B cell (primary cell): ENCODE results near the gene RARB. TPM values are rescaled to one million over a fixed set of nuclear protein-coding genes. Genes with fewer than 3 reads are reported as not detected.

ENCODE experiments used
- ATAC-seq: fragments of 200-7000 bp; cut with Tn5 transposase; one replicate; pipeline ENCODE4 v1.10.0; 2021; ENCODE audit warnings: low read depth, mild to moderate bottlenecking, moderate number of reproducible peaks, moderate library complexity
- CTCF ChIA-PET: fragments of 350-600 bp; sonication (Branson Sonifier 250); formaldehyde crosslinking; loops from one replicate; lab custom pipeline; 2021; ENCODE audit warnings: antibody characterized with exemption, inconsistent platforms; lab: Charles Lee
- POLR2A ChIA-PET: fragments of 350-600 bp; sonication (Branson Sonifier 250); formaldehyde crosslinking; loops from one replicate; lab custom pipeline; 2021; ENCODE audit warnings: antibody characterized with exemption; lab: Charles Lee
- DNase-seq: peaks from one replicate; pipeline ENCODE4 v3.0.0; 2013
- H2AFZ ChIP-seq: 2 replicates; pipeline ENCODE4 v1.6.1; 2012; ENCODE audit warnings: mild to moderate bottlenecking, low read depth, low read length; ENCODE audit not compliant: insufficient read depth, poor library complexity, severe bottlenecking
- H3K27ac ChIP-seq, 2 donors: 1 replicate in 1 of 2; 2 replicates in 1 of 2; pipeline ENCODE4 v1.5.1; 2012 to 2013; ENCODE audit warnings: low read length in 2 of 2, mild to moderate bottlenecking in 2 of 2, moderate library complexity in 1 of 2
- H3K27me3 ChIP-seq, 4 experiments: fragments of 200-600 bp in 1 of 4; sonication (generic) in 1 of 4; replicated peaks in 1 of 4; 1 replicate in 2 of 4; 2 replicates in 2 of 4; pipeline versions ENCODE4 v1.6.1 to v1.7.0; 2013 to 2016; ENCODE audit warnings: low read length in 3 of 4, mild to moderate bottlenecking in 2 of 4, mixed read lengths in 1 of 4, moderate library complexity in 1 of 4; ENCODE audit not compliant: insufficient read depth in 4 of 4, control insufficient read depth in 3 of 4; ENCODE audit errors: control extremely low read depth in 1 of 4
- H3K36me3 ChIP-seq, 2 experiments: replicated peaks in 1 of 2; 1 replicate in 1 of 2; 2 replicates in 1 of 2; pipeline versions ENCODE4 v1.6.1 to v1.7.1; 2013; ENCODE audit warnings: low read length in 1 of 2; ENCODE audit not compliant: insufficient read depth in 2 of 2, control insufficient read depth in 1 of 2; ENCODE audit errors: control extremely low read depth in 1 of 2, extremely low read depth in 1 of 2
- H3K4me1 ChIP-seq, 2 donors: fragments of 200-600 bp in 1 of 2; sonication (generic) in 1 of 2; 1 replicate in 1 of 2; 2 replicates in 1 of 2; pipeline versions ENCODE4 v1.5.1 to v1.6.1; 2013 to 2017; ENCODE audit warnings: low read length in 2 of 2; ENCODE audit not compliant: control insufficient read depth in 2 of 2, insufficient read depth in 2 of 2
- H3K4me2 ChIP-seq: replicated peaks from 2 replicates; pipeline ENCODE3; 2012; ENCODE audit warnings: mild to moderate bottlenecking, low read depth, low read length; ENCODE audit not compliant: poor library complexity, severe bottlenecking
- H3K4me3 ChIP-seq, 5 experiments: fragments of 200-600 bp in 1 of 5; sonication (generic) in 1 of 5; 1 replicate in 3 of 5; 2 replicates in 2 of 5; pipeline versions ENCODE4 v1.5.1 to v1.7.0; 2011 to 2016; ENCODE audit warnings: low read length in 4 of 5, mild to moderate bottlenecking in 4 of 5, low read depth in 2 of 5, control low read depth in 1 of 5, moderate library complexity in 1 of 5; ENCODE audit not compliant: insufficient read depth in 1 of 5; ENCODE audit errors: control extremely low read depth in 1 of 5, extremely low read depth in 1 of 5
- H3K79me2 ChIP-seq: fragments of 200-600 bp; sonication (generic); one replicate; pipeline ENCODE4 v1.6.0; 2016; ENCODE audit warnings: low read length; ENCODE audit not compliant: control insufficient read depth, insufficient read depth
- H3K9ac ChIP-seq: fragments of 200-600 bp; sonication (generic); 2 replicates; pipeline ENCODE4 v1.6.1; 2017; ENCODE audit warnings: mild to moderate bottlenecking, low read length, moderate library complexity
- H3K9me3 ChIP-seq, 3 donors: one replicate each; pipeline versions ENCODE4 v1.6.1 to v1.7.1; 2013; ENCODE audit warnings: low read length in 2 of 3; ENCODE audit not compliant: control insufficient read depth in 2 of 3, insufficient read depth in 1 of 3; ENCODE audit errors: control extremely low read depth in 1 of 3
- H4K20me1 ChIP-seq: 2 replicates; pipeline ENCODE4 v1.6.0; 2012; ENCODE audit warnings: mild to moderate bottlenecking, low read length; ENCODE audit not compliant: insufficient read depth, control insufficient read depth, poor library complexity, severe bottlenecking
- H3K27ac Mint-ChIP-seq: one replicate; pipeline ENCODE4 v1.8.0; 2021; ENCODE audit warnings: mixed read lengths
- H3K27me3 Mint-ChIP-seq: one replicate; pipeline ENCODE4 v1.8.0; 2021; ENCODE audit warnings: mixed read lengths
- H3K4me1 Mint-ChIP-seq: one replicate; pipeline ENCODE4 v1.8.0; 2021; ENCODE audit warnings: mixed read lengths
- H3K4me3 Mint-ChIP-seq: one replicate; pipeline ENCODE4 v1.8.0; 2021; ENCODE audit warnings: mixed read lengths
- H3K9me3 Mint-ChIP-seq: one replicate; pipeline ENCODE4 v1.8.0; 2022; ENCODE audit warnings: mixed read lengths; ENCODE audit not compliant: insufficient read depth
- CTCF ChIP-seq: fragments of 200-600 bp; IDR thresholded peaks from one replicate; pipeline ENCODE4 v1.8.0; 2022; ENCODE audit warnings: antibody characterized with exemption, mild to moderate bottlenecking
- EZH2 ChIP-seq: IDR thresholded peaks from 2 replicates; pipeline ENCODE4 v1.6.1; 2012; ENCODE audit warnings: borderline replicate concordance, low read depth, mild to moderate bottlenecking, moderate library complexity, low read length; ENCODE audit not compliant: insufficient read depth, poor library complexity, severe bottlenecking
- WGBS: methylation state at CpG from one replicate; pipeline ENCODE4 v1.1.5; 2013; ENCODE audit warnings: missing lambda C conversion rate; ENCODE audit not compliant: insufficient coverage; 5-methylcytosine and 5-hydroxymethylcytosine counted together
- intact Hi-C: fragments of 100-400 bp; cut with micrococcal nuclease; formaldehyde crosslinking; loops from one replicate; pipeline ENCODE4 v1.10.0; 2022
- polyA plus RNA-seq: library from polyadenylated mRNA; depleted of rRNA; stranded (reverse); fragments of >200 nt; gene quantifications from 2 replicates; pipeline ENCODE4 v1.2.3, GENCODE V29; 2012
- total RNA-seq, 2 donors: library from RNA; stranded (reverse); fragments of 120-200 nt in 1 of 2; gene quantifications; 1 replicate in 1 of 2; 2 replicates in 1 of 2; pipeline versions ENCODE4 v1.2.3 to v1.2.4, GENCODE V29; 2013 to 2022

The RARB gene
- total and polyA plus RNA-seq, 2 donors (not counting 1 experiment from before 2014, with no cell fraction given): not detected

- Histone ChIP-seq H3K36me3 (no peaks in the 10 kb centered on the region), H3K27me3 (no peaks in the 10 kb centered on the region), H3K4me1 (no peaks in the 10 kb centered on the region), H3K9ac (no peak overlapping the region), H3K4me3 (no peak overlapping the region), H3K79me2 (no peaks in the 10 kb centered on the region), H2AFZ (no peak overlapping the region), H3K9me3 (no peaks in the 10 kb centered on the region), H4K20me1 (no peaks in the 10 kb centered on the region), H3K27ac (no peak overlapping the region), H3K4me2 (no peak overlapping the region)
- DNase-seq: no peak
- TF ChIP-seq EZH2: no peak
- POLR2A ChIA-PET: no interaction called here
- H3K9me3 Mint-ChIP-seq: peaks cover 3% of the 10 kb centered on the region
- CTCF ChIA-PET: no interaction called here
- intact Hi-C loops: no loop called here
- no peaks in the 10 kb centered on the region for H3K4me1 Mint-ChIP-seq
- WGBS: 87% methylated on average over 3 of the region's 4 CpGs
- H3K4me3 Mint-ChIP-seq: no peak overlapping the region
- no peak for ATAC-seq
- H3K27me3 Mint-ChIP-seq: peaks cover 3% of the 10 kb centered on the region
- H3K27ac Mint-ChIP-seq: no peak overlapping the region
These were observed 41.3 kb upstream of the RARB start for GRCh38 chr3:25386686-25387255.

GRCh38 chr3:25390605-25391004 lies 37.5 kb upstream of the RARB start:
- no CpG with 5 or more reads among the region's 3 CpGs for WGBS
- Mint-ChIP-seq H3K4me1 (no peaks in the 10 kb centered on the region), H3K9me3 (peaks cover 3% of the 10 kb centered on the region), H3K27me3 (peaks cover 3% of the 10 kb centered on the region), H3K27ac (no peak overlapping the region), H3K4me3 (no peak overlapping the region)
- Histone ChIP-seq H3K9me3 (peaks cover 0 to 1% (median 0%) of the 10 kb centered on the region in 3 donors), H3K36me3 (no peaks in the 10 kb centered on the region), H3K4me1 (no peaks in the 10 kb centered on the region), H3K79me2 (no peaks in the 10 kb centered on the region), H2AFZ (no peak overlapping the region), H3K27me3 (no peaks in the 10 kb centered on the region), H3K9ac (no peak overlapping the region), H3K4me3 (no peak overlapping the region), H3K27ac (no peak overlapping the region), H4K20me1 (no peaks in the 10 kb centered on the region), H3K4me2 (no peak overlapping the region)
- ATAC-seq: no peak
- TF ChIP-seq CTCF (no peak), EZH2 (no peak)
- intact Hi-C loops: no loop called here
- DNase-seq: no peak
- ChIA-PET POLR2A (no interaction called here), CTCF (no interaction called here)
